IPS-18c (cell line): Measurements from ENCODE around the gene CA5A.

ENCODE experiments used
- H3K4me3 ChIP-seq: 2 replicates; pipeline ENCODE4 v1.7.0; 2013; ENCODE audit warnings: low read depth, mild to moderate bottlenecking, low read length, moderate library complexity; ENCODE audit not compliant: insufficient read depth
- H3K9me3 ChIP-seq: one replicate; pipeline ENCODE4 v1.6.1; 2013; ENCODE audit warnings: mild to moderate bottlenecking, low read length, moderate library complexity; ENCODE audit not compliant: control insufficient read depth, insufficient read depth

CA5A gene

GRCh38 chr16:87841340-87842208 is 94.8 kb downstream of the CA5A start:
- no peak overlapping the region for H3K4me3 ChIP-seq
- no peaks in the 10 kb centered on the region for H3K9me3 ChIP-seq

- no peaks in the 10 kb centered on the region for H3K9me3 ChIP-seq
- no peak overlapping the region for H3K4me3 ChIP-seq
Observed at GRCh38 chr16:87840271-87840978, 95.9 kb downstream of the CA5A start.

- no peak overlapping the region for H3K4me3 ChIP-seq
- no peaks in the 10 kb centered on the region for H3K9me3 ChIP-seq
Observed at GRCh38 chr16:87839542-87840270, 96.6 kb downstream of the CA5A start.

GRCh38 chr16:87838643-87839541 is 97.4 kb downstream of the CA5A start:
- Histone ChIP-seq H3K9me3 (no peaks in the 10 kb centered on the region), H3K4me3 (no peak overlapping the region)
